Measurements from ENCODE around the gene SUPT20HL2. TPM values are rescaled to one million over a fixed set of nuclear protein-coding genes. Genes with fewer than 3 reads are reported as not detected.

The SUPT20HL2 gene
- total and polyA plus RNA-seq, 4 donors: not detected

- Histone ChIP-seq H3K36me3 (ENCODE audit: control insufficient read depth in 4 of 4, insufficient read depth in 4 of 4, low read length in 4 of 4) (no peaks in the 10 kb centered on the region), H3K9me3 (ENCODE audit: control insufficient read depth in 4 of 4, insufficient read depth in 3 of 4, low read length in 3 of 4) (peaks cover 0 to 3% (median 0%) of the 10 kb centered on the region in 4 donors), H3K27ac (ENCODE audit: low read depth in 1 of 2, low read length in 1 of 2) (no peak overlapping the region), H3K9ac (ENCODE audit: insufficient read depth in 1 of 2, low read length in 2 of 2) (no peak overlapping the region), H3K4me3 (no peak overlapping the region), H3K27me3 (ENCODE audit: control insufficient read depth in 3 of 3, insufficient read depth in 3 of 3, low read length in 2 of 3) (peaks cover 4 to 22% (median 9%) of the 10 kb centered on the region in 3 donors), H3K4me1 (ENCODE audit: control insufficient read depth in 5 of 5, insufficient read depth in 5 of 5, low read length in 5 of 5) (no peaks in the 10 kb centered on the region)
- 88 to 93% methylated on average over 8 of the region's 8 CpGs for WGBS, 2 donors
- DNase-seq (no peak), ATAC-seq (ENCODE audit: insufficient read depth, low FRiP score) (no peak)
- TF ChIP-seq CTCF (IDR thresholded peaks at IDR 0.05; ENCODE audit: control extremely low read depth, extremely low read depth): no peak
These were observed 41.2 kb upstream of the SUPT20HL2 start for GRCh38 chrX:24355095-24355494.

GRCh38 chrX:24350217-24350616 lies 36.3 kb upstream of the SUPT20HL2 start:
- ATAC-seq (ENCODE audit: insufficient read depth, low FRiP score) (no peak), DNase-seq (no peak)
- Histone ChIP-seq H3K4me3 (no peak overlapping the region), H3K4me1 (ENCODE audit: control insufficient read depth in 5 of 5, insufficient read depth in 5 of 5, low read length in 5 of 5) (peaks cover 0 to 4% (median 0%) of the 10 kb centered on the region in 5 donors), H3K27ac (ENCODE audit: low read depth in 1 of 2, low read length in 1 of 2) (no peak overlapping the region), H3K27me3 (ENCODE audit: control insufficient read depth in 3 of 3, insufficient read depth in 3 of 3, low read length in 2 of 3) (peaks cover 0 to 33% (median 5%) of the 10 kb centered on the region in 3 donors), H3K9ac (ENCODE audit: insufficient read depth in 1 of 2, low read length in 2 of 2) (no peak overlapping the region), H3K9me3 (ENCODE audit: control insufficient read depth in 4 of 4, insufficient read depth in 3 of 4, low read length in 3 of 4) (no peaks in the 10 kb centered on the region), H3K36me3 (ENCODE audit: control insufficient read depth in 4 of 4, insufficient read depth in 4 of 4, low read length in 4 of 4) (no peaks in the 10 kb centered on the region)
- WGBS, 2 donors: 91 to 97% methylated on average over 4 of the region's 4 CpGs
- TF ChIP-seq CTCF (IDR thresholded peaks at IDR 0.05; ENCODE audit: control extremely low read depth, extremely low read depth): no peak

GRCh38 chrX:24347881-24348280 lies 34.0 kb upstream of the SUPT20HL2 start:
- Histone ChIP-seq H3K27me3 (ENCODE audit: control insufficient read depth in 3 of 3, insufficient read depth in 3 of 3, low read length in 2 of 3) (peaks cover 0 to 35% (median 7%) of the 10 kb centered on the region in 3 donors), H3K27ac (ENCODE audit: low read depth in 1 of 2, low read length in 1 of 2) (no peak overlapping the region), H3K9ac (ENCODE audit: insufficient read depth in 1 of 2, low read length in 2 of 2) (no peak overlapping the region), H3K4me1 (ENCODE audit: control insufficient read depth in 5 of 5, insufficient read depth in 5 of 5, low read length in 5 of 5) (peaks cover 0 to 4% (median 0%) of the 10 kb centered on the region in 5 donors), H3K4me3 (no peak overlapping the region), H3K9me3 (ENCODE audit: control insufficient read depth in 4 of 4, insufficient read depth in 3 of 4, low read length in 3 of 4) (no peaks in the 10 kb centered on the region), H3K36me3 (ENCODE audit: control insufficient read depth in 4 of 4, insufficient read depth in 4 of 4, low read length in 4 of 4) (no peaks in the 10 kb centered on the region)
- 27 to 50% methylated on average over 1 of the region's 1 CpG for WGBS, 2 donors
- TF ChIP-seq CTCF (IDR thresholded peaks at IDR 0.05; ENCODE audit: control extremely low read depth, extremely low read depth): no peak
- ATAC-seq (ENCODE audit: insufficient read depth, low FRiP score) (no peak), DNase-seq (peak in 1 of 3 donors; percentile 14)

- Histone ChIP-seq H3K4me1 (ENCODE audit: control insufficient read depth in 5 of 5, insufficient read depth in 5 of 5, low read length in 5 of 5) (peaks cover 0 to 4% (median 0%) of the 10 kb centered on the region in 5 donors), H3K4me3 (no peak overlapping the region), H3K9ac (ENCODE audit: insufficient read depth in 1 of 2, low read length in 2 of 2) (no peak overlapping the region), H3K36me3 (ENCODE audit: control insufficient read depth in 4 of 4, insufficient read depth in 4 of 4, low read length in 4 of 4) (no peaks in the 10 kb centered on the region), H3K27me3 (ENCODE audit: control insufficient read depth in 3 of 3, insufficient read depth in 3 of 3, low read length in 2 of 3) (peaks cover 0 to 53% (median 18%) of the 10 kb centered on the region in 3 donors), H3K9me3 (ENCODE audit: control insufficient read depth in 4 of 4, insufficient read depth in 3 of 4, low read length in 3 of 4) (no peaks in the 10 kb centered on the region), H3K27ac (ENCODE audit: low read depth in 1 of 2, low read length in 1 of 2) (no peak overlapping the region)
- no peak for DNase-seq
- ATAC-seq (ENCODE audit: insufficient read depth, low FRiP score): no peak
- 61 to 72% methylated on average over 9 of the region's 9 CpGs for WGBS, 2 donors
- TF ChIP-seq CTCF (IDR thresholded peaks at IDR 0.05; ENCODE audit: control extremely low read depth, extremely low read depth): no peak
These were observed 29.9 kb upstream of the SUPT20HL2 start for GRCh38 chrX:24343719-24344118.

Data from lung (tissue), 12 donors.